Esophagus squamous epithelium (tissue), 5 donors: ENCODE results near the gene SPACDR. TPM values are rescaled to one million over a fixed set of nuclear protein-coding genes. Genes with fewer than 3 reads are reported as not detected.

Experiments
- DNase-seq: peaks from one replicate; lab custom pipeline; 2025; lab: John Stamatoyannopoulos, UW
- H3K27ac ChIP-seq, 4 donors: fragments of 200-600 bp; sonication (generic); one replicate each; pipeline ENCODE4 v1.5.1; 2016 to 2019; ENCODE audit warnings: mild to moderate bottlenecking in 1 of 4
- H3K27me3 ChIP-seq, 4 donors: fragments of 200-600 bp; sonication (generic); 1 replicate in 3 of 4; 2 replicates in 1 of 4; pipeline versions ENCODE4 v1.5.1 to v1.6.0; 2017 to 2021; ENCODE audit warnings: antibody characterized with exemption in 1 of 4
- H3K36me3 ChIP-seq, 3 donors: fragments of 200-600 bp; sonication (generic); one replicate each; pipeline ENCODE4 v1.5.1; 2016 to 2019
- H3K4me1 ChIP-seq, 3 donors: fragments of 200-600 bp; sonication (generic); one replicate each; pipeline ENCODE4 v1.5.1; 2017 to 2019
- H3K4me3 ChIP-seq, 4 donors: fragments of 200-600 bp; sonication (generic); 1 replicate in 3 of 4; 2 replicates in 1 of 4; pipeline ENCODE4 v1.5.1; 2016 to 2019; ENCODE audit warnings: mild to moderate bottlenecking in 2 of 4, moderate library complexity in 1 of 4
- H3K9me3 ChIP-seq, 3 donors: fragments of 200-600 bp; sonication (generic); one replicate each; pipeline ENCODE4 v1.5.1; 2016 to 2019
- POLR2A ChIP-seq, 4 donors: fragments of 450-650 bp; IDR thresholded peaks; one replicate each; pipeline ENCODE4 v1.6.1; 2017; ENCODE audit warnings: antibody characterized with exemption in 4 of 4, mild to moderate bottlenecking in 4 of 4, moderate library complexity in 3 of 4
- WGBS, 2 donors: methylation state at CpG; one replicate each; pipeline ENCODE4 v1.1.5; 2018; 5-methylcytosine and 5-hydroxymethylcytosine counted together
- intact Hi-C: fragments of 100-400 bp; cut with DNase I; formaldehyde crosslinking; loops from one replicate; pipeline ENCODE4 v1.15.0; 2022
- total RNA-seq, 4 donors: library from RNA; depleted of rRNA; stranded (reverse); fragments of >200 nt; gene quantifications; one replicate each; pipeline ENCODE4 v1.1.0, GENCODE V29; 2016
- TF ChIP-seq, protein P1 (sequence below), 6 experiments: fragments of 450-650 bp in 4 of 6; fragments of 200-600 bp in 2 of 6; sonication (generic) in 2 of 6; IDR thresholded peaks; one replicate each; pipeline ENCODE4 v1.5.1; 2016 to 2019; ENCODE audit warnings: antibody characterized with exemption in 6 of 6, mild to moderate bottlenecking in 4 of 6, moderate library complexity in 4 of 6
- donor health status: DM: yes; HTN: yes; CAD: no.

The SPACDR gene
- total RNA-seq, 4 donors from 2014 or later = not detected

DNA sequence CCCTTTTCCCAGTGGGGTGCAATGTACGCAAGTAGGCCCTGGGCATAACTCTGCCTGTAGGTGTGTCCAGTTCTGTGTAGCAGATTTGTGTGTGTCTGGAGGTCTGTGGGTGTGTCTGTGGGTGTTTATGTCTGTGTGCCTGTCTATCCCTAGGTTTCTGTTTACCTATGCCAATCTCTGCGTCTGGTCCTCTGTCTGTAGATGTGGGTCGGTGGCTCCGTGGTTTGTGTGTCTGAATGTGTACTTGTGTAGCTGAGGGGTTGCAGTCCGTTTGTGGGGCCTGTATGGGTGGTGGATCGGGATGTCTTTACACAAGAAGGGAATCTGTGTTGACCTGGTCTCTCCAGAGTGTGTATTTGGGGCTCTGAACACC, 20.6 kb upstream of the SPACDR start:
- Histone ChIP-seq H3K4me3 (peak overlapping the region in 1 of 4 donors; percentile 88), H3K27me3 (no peaks in the 10 kb centered on the region), H3K4me1 (peaks cover 9 to 48% (median 15%) of the 10 kb centered on the region in 3 donors), H3K27ac (peak overlapping the region in 2 of 4 donors; percentile 65 to 76), H3K36me3 (peaks cover 0 to 9% (median 0%) of the 10 kb centered on the region in 3 donors), H3K9me3 (no peaks in the 10 kb centered on the region)
- no peak for TF ChIP-seq POLR2A (IDR thresholded peaks at IDR 0.05)
- TF ChIP-seq, protein P1, sequence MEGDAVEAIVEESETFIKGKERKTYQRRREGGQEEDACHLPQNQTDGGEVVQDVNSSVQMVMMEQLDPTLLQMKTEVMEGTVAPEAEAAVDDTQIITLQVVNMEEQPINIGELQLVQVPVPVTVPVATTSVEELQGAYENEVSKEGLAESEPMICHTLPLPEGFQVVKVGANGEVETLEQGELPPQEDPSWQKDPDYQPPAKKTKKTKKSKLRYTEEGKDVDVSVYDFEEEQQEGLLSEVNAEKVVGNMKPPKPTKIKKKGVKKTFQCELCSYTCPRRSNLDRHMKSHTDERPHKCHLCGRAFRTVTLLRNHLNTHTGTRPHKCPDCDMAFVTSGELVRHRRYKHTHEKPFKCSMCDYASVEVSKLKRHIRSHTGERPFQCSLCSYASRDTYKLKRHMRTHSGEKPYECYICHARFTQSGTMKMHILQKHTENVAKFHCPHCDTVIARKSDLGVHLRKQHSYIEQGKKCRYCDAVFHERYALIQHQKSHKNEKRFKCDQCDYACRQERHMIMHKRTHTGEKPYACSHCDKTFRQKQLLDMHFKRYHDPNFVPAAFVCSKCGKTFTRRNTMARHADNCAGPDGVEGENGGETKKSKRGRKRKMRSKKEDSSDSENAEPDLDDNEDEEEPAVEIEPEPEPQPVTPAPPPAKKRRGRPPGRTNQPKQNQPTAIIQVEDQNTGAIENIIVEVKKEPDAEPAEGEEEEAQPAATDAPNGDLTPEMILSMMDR (IDR thresholded peaks at IDR 0.05) = no peak
- DNase-seq = no peak
- 83 to 92% methylated on average over 2 to 4 of the region's 6 CpGs for WGBS, 2 donors
- intact Hi-C loops = no loop called here

DNA sequence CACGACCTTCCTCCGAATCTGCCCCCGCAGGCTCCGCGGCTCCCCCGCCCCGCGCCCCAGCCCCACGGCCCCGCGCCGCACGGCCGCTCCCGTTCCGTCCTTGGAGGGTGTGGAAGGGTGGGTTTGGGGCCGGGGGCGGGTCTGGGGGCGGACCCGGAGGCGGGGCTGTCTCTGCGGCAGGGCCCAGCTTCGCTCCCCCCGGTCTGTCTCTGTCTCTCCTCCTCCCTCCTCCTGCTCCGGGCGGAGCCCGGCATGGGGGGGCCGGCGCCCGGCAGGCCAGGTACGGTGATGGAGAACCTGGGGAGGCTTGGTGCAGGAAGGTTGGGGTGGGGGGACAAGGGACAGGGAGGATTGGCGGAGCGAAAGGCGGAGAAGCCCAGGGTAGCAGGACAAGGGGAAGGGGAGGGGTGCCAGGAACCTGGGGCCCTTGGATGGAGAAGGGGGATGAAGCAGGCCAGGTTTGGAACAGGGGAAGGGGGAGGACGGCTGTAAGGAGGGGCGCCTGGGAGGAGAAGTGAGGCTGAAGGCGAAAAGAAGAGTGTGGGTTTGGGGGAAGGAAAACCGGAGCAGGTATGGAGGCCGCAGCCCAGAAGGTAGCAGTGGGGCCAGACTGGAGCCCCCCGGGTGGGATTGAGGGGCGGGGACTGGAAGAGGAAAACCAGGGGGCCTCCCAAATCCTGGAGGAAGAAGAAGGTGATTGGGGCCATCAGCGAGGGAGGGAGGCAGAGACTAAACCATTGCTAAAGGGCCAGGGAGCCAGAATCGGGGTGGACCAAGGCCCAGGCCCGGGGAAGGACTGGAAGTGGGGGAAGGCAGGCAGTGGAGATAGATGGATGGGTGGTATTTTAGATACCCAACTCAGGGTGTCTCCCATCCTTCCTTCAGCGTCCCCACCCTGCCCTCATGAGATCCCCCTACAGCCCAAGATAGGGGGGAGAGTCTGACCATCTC, 19.9 kb upstream of the SPACDR start, which contains the start of gene NYAP1:
NYAP1 (plus strand) TSS at position 206 of the 951 bp plus-strand sequence. CDS start 1,385 bp downstream, outside the sequence.
- H3K4me1 ChIP-seq = peaks cover 14 to 49% (median 19%) of the 10 kb centered on the region in 3 donors
- 40 to 57% methylated on average over 17 to 21 of the region's 45 CpGs for WGBS, 2 donors
- no peaks in the 10 kb centered on the region for H3K9me3 ChIP-seq
- H3K4me3 ChIP-seq = peak within 1 kb of the TSS; percentile 53 to 88 (median 66)
- no peak for TF ChIP-seq POLR2A (IDR thresholded peaks at IDR 0.05)
- TF ChIP-seq, protein P1 (IDR thresholded peaks at IDR 0.05) = no peak
- intact Hi-C loops = no loop called here
- DNase-seq = no peak
- peak within 1 kb of the TSS; percentile 71 to 84 (median 75) for H3K27ac ChIP-seq
- H3K27me3 ChIP-seq = no peaks in the 10 kb centered on the region
- peaks cover 0 to 9% (median 0%) of the 10 kb centered on the region in 3 donors for H3K36me3 ChIP-seq

DNA sequence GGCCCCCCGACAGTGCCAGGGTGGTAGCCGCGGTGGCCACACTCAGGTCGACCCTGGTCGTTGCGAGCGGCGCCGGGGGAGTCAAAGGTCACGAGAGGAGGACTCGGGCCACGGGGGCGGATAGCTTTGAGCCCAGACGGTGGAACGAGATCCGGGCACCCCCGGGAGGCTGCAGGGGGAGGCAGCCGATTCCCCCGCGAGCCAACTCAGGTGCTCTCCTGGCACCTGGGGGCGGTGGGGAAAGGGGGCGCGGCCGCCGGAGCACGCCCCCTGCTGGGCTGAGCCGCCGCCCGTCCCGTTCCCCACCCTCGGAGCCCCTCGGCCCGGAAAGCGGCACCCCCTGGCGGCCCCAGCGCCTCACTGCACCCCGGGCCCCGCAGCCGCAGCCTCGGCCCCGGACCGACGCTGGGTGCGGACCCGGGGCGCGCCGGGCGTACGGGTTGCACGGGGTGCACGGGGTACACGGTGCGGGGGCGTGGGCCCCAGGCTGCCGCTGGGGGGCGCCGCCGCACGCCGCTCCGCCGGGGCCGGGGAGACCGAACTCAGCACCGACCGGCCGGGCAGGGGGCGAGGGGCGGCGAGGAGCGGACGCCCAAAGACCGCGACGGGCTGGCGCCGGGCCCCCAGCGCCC, 19.1 kb upstream of the SPACDR start:
- DNase-seq = no peak
- WGBS, 2 donors = 0 to 1% methylated on average over 16 to 30 of the region's 79 CpGs
- H3K4me3 ChIP-seq = peak overlapping the region; percentile 53 to 88 (median 66)
- H3K27ac ChIP-seq = peak overlapping the region; percentile 71 to 84 (median 75)
- H3K36me3 ChIP-seq = peaks cover 0 to 3% (median 0%) of the 10 kb centered on the region in 3 donors
- intact Hi-C loops = no loop called here
- TF ChIP-seq POLR2A (IDR thresholded peaks at IDR 0.05) = no peak
- TF ChIP-seq, protein P1 (IDR thresholded peaks at IDR 0.05) = peak; percentile 82 to 99 (median 99)
- H3K27me3 ChIP-seq = no peaks in the 10 kb centered on the region
- peaks cover 14 to 49% (median 19%) of the 10 kb centered on the region in 3 donors for H3K4me1 ChIP-seq
- no peaks in the 10 kb centered on the region for H3K9me3 ChIP-seq

DNA sequence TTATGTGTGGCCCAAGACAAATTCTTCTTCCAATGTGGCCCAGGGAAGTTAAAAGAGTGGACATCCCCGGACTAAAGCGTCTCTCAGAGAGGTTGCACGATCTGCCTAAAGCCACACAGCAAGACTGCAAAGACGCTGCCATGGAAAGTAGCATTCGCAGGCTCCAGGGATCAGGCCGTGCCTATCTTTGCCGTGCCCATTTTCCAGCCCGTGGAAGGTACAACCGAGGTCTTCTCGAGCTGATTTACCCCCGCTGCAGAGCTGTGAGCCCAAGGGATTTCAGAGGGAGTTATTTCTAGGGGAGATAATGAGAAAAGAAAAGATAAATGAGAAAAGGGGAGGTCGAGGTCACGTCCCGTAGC, 18.6 kb upstream of the SPACDR start:
- Histone ChIP-seq H3K4me3 (peak overlapping the region; percentile 53 to 88 (median 66)), H3K27ac (peak overlapping the region; percentile 71 to 84 (median 75)), H3K4me1 (peaks cover 14 to 52% (median 22%) of the 10 kb centered on the region in 3 donors), H3K36me3 (no peaks in the 10 kb centered on the region), H3K9me3 (no peaks in the 10 kb centered on the region), H3K27me3 (no peaks in the 10 kb centered on the region)
- DNase-seq = no peak
- TF ChIP-seq, protein P1 (IDR thresholded peaks at IDR 0.05) = no peak
- TF ChIP-seq POLR2A (IDR thresholded peaks at IDR 0.05) = no peak
- WGBS, 2 donors = 29 to 39% methylated on average over 12 to 13 of the region's 14 CpGs
- intact Hi-C loops = no loop called here
